A673 (cell line): ENCODE data around the gene SMIM21.

Experiments used
- EZH2 ChIP-seq: fragments of 200-600 bp; sonication (generic); IDR thresholded peaks from 2 replicates; pipeline ENCODE4 v1.6.1; 2017; ENCODE audit warnings: borderline replicate concordance, low read depth, mild to moderate bottlenecking, mixed read lengths, antibody characterized with exemption, low read length; ENCODE audit not compliant: poor library complexity, severe bottlenecking
- TF ChIP-seq, protein P1 (sequence below): fragments of 300-800, 200-600 bp; sonication (generic); conservative IDR thresholded peaks from 2 replicates; pipeline ENCODE4 v1.5.1; 2017; ENCODE audit warnings: low read depth, mild to moderate bottlenecking, antibody characterized with exemption, low read length, moderate library complexity, mixed read lengths

DNA sequence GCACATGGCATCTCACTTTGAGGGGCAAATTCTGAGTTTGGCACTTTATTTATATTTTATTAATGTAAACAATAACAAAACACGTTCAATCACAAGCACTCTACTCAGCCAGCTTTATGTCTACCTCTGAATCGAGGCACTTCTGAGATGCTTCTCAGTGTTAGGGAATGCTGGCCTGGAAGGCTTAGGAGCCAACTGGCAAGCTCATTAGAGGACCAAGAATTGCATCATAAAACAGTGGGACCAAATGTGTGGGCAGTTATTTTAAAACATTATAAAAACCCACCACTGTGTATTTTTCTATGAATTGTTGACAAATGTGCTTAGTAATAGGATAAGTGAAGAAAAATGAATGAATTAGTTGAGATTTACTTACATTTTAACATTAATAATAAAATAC is 46.8 kb upstream of the SMIM21 start:
- TF ChIP-seq, protein P1, sequence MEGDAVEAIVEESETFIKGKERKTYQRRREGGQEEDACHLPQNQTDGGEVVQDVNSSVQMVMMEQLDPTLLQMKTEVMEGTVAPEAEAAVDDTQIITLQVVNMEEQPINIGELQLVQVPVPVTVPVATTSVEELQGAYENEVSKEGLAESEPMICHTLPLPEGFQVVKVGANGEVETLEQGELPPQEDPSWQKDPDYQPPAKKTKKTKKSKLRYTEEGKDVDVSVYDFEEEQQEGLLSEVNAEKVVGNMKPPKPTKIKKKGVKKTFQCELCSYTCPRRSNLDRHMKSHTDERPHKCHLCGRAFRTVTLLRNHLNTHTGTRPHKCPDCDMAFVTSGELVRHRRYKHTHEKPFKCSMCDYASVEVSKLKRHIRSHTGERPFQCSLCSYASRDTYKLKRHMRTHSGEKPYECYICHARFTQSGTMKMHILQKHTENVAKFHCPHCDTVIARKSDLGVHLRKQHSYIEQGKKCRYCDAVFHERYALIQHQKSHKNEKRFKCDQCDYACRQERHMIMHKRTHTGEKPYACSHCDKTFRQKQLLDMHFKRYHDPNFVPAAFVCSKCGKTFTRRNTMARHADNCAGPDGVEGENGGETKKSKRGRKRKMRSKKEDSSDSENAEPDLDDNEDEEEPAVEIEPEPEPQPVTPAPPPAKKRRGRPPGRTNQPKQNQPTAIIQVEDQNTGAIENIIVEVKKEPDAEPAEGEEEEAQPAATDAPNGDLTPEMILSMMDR = no peak
- no peak for TF ChIP-seq EZH2
